Measurements from ENCODE around the gene PGS1.

Gene PGS1

DNA sequence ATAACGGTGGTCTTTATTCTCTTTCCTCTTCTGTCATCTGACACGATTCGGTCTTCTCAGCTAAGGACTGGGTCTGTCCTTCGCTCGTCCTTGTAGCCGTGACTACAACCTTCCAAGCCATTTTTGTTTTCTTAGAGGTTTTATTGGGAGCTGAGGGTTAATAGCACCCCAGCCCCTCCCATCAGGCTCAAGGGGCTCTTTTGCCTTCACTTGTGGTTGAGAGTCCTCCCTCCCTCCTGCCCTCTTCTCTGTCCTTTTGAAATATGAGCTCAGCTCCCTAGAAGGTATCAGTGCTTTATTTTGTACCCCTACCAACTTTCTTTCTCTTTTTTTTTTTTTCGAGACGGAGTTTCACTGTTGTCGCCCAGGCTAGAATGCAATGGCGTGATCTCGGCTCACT lies 43.2 kb upstream of the PGS1 start:
- TF ChIP-seq, protein P1, sequence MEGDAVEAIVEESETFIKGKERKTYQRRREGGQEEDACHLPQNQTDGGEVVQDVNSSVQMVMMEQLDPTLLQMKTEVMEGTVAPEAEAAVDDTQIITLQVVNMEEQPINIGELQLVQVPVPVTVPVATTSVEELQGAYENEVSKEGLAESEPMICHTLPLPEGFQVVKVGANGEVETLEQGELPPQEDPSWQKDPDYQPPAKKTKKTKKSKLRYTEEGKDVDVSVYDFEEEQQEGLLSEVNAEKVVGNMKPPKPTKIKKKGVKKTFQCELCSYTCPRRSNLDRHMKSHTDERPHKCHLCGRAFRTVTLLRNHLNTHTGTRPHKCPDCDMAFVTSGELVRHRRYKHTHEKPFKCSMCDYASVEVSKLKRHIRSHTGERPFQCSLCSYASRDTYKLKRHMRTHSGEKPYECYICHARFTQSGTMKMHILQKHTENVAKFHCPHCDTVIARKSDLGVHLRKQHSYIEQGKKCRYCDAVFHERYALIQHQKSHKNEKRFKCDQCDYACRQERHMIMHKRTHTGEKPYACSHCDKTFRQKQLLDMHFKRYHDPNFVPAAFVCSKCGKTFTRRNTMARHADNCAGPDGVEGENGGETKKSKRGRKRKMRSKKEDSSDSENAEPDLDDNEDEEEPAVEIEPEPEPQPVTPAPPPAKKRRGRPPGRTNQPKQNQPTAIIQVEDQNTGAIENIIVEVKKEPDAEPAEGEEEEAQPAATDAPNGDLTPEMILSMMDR (IDR thresholded peaks at IDR 0.05), result no peak
- Histone ChIP-seq H3K27me3 (no peaks in the 10 kb centered on the region), H3K9me3 (no peaks in the 10 kb centered on the region), H3K36me3 (no peaks in the 10 kb centered on the region), H3K4me3 (no peak overlapping the region), H3K27ac (no peak overlapping the region), H3K4me1 (no peaks in the 10 kb centered on the region)
- intact Hi-C loops (cut with DNase I; ENCODE audit: low total_unique reads), result no loop called here
- no peak for DNase-seq

DNA sequence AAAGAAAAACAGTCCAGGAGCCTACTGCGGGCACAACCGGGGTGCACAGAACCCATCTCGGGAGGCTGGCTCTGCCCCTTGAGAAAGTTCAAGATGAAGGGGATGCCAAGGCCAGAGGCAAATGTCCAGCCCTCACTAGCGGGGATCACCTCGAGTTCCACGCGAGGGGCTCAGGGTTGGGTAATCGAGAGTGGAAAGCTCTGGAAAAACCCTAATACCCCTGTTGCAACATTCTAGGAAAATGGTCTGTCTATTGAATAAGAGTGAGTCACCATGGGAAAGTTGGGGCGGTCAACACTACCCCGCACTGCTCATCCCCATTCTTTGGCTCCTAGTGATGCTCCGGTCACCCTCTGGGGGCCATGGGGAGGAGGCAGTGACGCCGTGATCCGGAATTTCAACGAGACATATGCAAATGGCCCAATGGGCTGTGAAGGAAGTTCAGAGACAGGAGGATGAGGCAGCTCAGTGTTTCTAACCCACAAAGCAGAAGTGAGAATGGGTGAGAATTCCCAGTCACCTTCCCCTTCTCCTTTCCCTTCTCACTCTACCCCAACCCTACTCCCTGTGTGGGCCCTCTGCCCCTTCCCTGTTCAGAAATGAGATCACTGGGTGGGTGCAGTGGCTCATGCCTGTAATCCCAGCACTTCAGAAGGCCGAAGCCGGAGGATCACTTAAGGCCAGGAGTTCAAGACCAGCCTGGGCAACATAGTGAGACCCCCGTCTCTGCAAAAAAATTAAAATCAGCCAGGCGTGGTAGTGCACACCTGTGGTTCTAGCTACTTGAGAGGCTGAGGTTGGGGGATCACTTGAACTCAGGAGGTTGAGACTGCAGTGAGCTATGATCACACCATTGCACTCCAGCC lies 41.0 kb upstream of the PGS1 start:
- Histone ChIP-seq H3K4me3 (no peak overlapping the region), H3K4me1 (peaks cover 0 to 13% (median 10%) of the 10 kb centered on the region in 4 donors), H3K27ac (no peak overlapping the region), H3K27me3 (no peaks in the 10 kb centered on the region), H3K9me3 (no peaks in the 10 kb centered on the region), H3K36me3 (no peaks in the 10 kb centered on the region)
- intact Hi-C loops (cut with DNase I; ENCODE audit: low total_unique reads), result no loop called here
- TF ChIP-seq, protein P1 (IDR thresholded peaks at IDR 0.05), result no peak
- DNase-seq, result no peak

DNA sequence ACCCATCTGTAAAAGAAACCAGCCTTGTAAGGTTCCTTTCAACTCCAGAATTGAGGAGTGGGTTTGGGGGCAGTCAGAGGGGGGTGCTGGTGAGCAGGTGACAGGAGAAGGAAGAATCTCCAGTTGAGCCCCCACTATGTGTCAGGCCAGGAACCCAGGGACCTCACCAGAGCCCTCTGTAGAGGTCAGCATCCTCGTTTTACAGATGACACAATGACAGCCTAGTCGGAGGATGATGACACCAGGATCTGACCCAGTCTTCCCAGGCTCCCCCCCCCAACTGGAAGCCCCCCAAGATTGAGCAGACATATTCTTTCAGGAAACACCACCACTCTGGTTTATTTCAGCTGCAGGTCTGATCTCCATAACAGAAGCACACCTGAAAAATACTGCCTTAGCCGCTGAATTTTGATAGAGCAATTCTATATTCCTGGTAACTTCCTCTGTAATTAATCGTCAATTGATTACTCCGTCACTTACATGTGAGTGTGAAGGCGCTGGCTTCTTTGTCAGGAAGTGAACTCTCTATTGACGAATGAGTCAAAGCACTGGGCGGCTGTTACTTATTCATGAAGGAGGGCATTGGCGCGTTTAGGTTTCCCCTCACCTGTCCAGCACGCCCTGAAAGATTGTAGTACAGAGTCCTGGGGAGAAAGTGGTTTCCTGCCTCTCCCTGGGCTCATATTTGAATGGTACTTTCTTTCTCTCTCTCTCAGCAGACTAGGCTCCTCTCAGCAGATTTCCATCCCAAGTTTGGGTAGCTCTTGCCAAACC lies 39.8 kb upstream of the PGS1 start:
- no peaks in the 10 kb centered on the region for H3K9me3 ChIP-seq
- H3K4me3 ChIP-seq, result no peak overlapping the region
- H3K27ac ChIP-seq, result no peak overlapping the region
- H3K27me3 ChIP-seq, result no peaks in the 10 kb centered on the region
- intact Hi-C loops (cut with DNase I; ENCODE audit: low total_unique reads), result no loop called here
- TF ChIP-seq, protein P1 (IDR thresholded peaks at IDR 0.05), result no peak
- no peaks in the 10 kb centered on the region for H3K36me3 ChIP-seq
- DNase-seq, result no peak
- peaks cover under 1 to 25% (median 22%) of the 10 kb centered on the region in 4 donors for H3K4me1 ChIP-seq

DNA sequence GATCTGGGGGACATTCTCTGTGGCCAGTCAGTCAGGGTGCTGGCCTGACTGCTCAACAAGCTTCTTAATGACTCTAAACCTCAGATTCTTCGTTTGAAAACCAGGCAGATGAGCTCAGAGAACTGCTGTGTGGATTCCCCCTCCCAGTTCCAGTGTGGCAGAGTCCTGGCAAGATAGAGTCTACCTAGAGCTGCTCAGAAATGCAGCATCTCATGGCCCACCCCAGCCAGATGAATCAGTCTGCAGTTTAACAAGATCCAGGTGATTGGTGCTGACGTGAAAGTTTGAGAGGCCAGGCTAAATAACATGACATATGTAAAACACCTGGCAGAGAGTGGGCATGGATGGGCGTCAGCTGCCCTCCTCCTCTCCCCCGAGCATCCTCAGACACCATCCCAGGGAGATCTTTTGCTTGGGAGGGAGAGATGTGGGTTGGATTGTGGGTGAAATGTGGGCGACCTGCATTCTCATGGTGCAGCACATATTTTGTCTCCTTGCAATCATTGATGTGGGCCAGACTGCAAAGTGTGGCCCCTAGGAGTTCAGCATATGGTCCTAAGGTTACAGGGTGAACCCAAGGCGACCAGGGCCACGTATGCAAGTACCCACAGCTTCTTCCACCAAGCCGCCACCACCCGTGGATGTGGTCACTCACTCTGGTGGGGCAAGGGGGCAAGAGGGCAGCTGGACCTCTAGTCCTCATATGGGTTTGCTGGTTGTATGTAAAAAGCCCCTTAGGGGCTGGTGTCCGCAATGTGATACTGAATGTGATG lies 38.1 kb upstream of the PGS1 start:
- TF ChIP-seq, protein P1 (IDR thresholded peaks at IDR 0.05), result no peak
- no peaks in the 10 kb centered on the region for H3K9me3 ChIP-seq
- H3K36me3 ChIP-seq, result no peaks in the 10 kb centered on the region
- H3K4me3 ChIP-seq, result no peak overlapping the region
- intact Hi-C loops (cut with DNase I; ENCODE audit: low total_unique reads), result no loop called here
- peaks cover 4 to 31% (median 28%) of the 10 kb centered on the region in 4 donors for H3K4me1 ChIP-seq
- H3K27me3 ChIP-seq, result no peaks in the 10 kb centered on the region
- no peak for DNase-seq
- no peak overlapping the region for H3K27ac ChIP-seq
